Neural progenitor cell (in vitro differentiated cells): ENCODE data around the gene NFIA.

ENCODE experiments used
- EZH2 ChIP-seq: fragments of 200-600 bp; sonication (generic); IDR thresholded peaks from 2 replicates; pipeline ENCODE4 v1.6.1; 2017; ENCODE audit warnings: antibody characterized with exemption, mild to moderate bottlenecking, moderate library complexity
- EZH2phosphoT487 ChIP-seq: fragments of 200-600 bp; sonication (generic); IDR thresholded peaks from 2 replicates; pipeline ENCODE4 v1.6.1; 2017; ENCODE audit warnings: antibody characterized with exemption
- TF ChIP-seq, protein P1 (sequence below): fragments of 200-600 bp; sonication (generic); IDR thresholded peaks from 2 replicates; pipeline ENCODE4 v1.5.1; 2017; ENCODE audit warnings: antibody characterized with exemption, mild to moderate bottlenecking

DNA sequence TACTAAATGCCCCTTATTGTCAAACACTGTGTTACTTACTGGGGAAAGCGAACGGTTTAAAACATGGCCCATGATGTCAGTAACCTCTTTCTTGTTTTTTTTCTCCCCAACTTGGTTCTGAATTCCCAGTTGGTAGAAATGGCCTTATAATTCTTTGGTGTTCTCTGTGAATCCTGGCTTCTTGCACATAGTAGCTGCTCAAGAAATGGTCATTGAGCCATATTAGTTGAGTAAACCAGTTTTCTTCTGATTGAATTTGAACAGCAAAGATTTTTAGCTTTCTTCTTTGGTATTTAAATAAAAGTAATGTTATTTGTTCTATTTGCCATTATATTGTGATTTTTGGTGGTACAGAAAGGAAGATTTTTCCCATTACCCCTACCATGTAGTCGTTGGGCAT is 87.3 kb downstream of the NFIA start:
- TF ChIP-seq, protein P1, sequence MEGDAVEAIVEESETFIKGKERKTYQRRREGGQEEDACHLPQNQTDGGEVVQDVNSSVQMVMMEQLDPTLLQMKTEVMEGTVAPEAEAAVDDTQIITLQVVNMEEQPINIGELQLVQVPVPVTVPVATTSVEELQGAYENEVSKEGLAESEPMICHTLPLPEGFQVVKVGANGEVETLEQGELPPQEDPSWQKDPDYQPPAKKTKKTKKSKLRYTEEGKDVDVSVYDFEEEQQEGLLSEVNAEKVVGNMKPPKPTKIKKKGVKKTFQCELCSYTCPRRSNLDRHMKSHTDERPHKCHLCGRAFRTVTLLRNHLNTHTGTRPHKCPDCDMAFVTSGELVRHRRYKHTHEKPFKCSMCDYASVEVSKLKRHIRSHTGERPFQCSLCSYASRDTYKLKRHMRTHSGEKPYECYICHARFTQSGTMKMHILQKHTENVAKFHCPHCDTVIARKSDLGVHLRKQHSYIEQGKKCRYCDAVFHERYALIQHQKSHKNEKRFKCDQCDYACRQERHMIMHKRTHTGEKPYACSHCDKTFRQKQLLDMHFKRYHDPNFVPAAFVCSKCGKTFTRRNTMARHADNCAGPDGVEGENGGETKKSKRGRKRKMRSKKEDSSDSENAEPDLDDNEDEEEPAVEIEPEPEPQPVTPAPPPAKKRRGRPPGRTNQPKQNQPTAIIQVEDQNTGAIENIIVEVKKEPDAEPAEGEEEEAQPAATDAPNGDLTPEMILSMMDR = no peak
- TF ChIP-seq EZH2 (no peak), EZH2phosphoT487 (no peak)
